ENCODE measurements around the gene FNBP1. TPM values are rescaled to one million over a fixed set of nuclear protein-coding genes. Genes with fewer than 3 reads are reported as not detected.

The FNBP1 gene
- total RNA-seq, 2 experiments from 2014 or later, result 266 to 268 TPM

GRCh38 chr9:129884220-129885017 lies 158.6 kb downstream of the FNBP1 start:
- peaks cover 37% of the 10 kb centered on the region for H3K4me1 Mint-ChIP-seq (ENCODE audit: low read depth)
- intact Hi-C loops (cut with micrococcal nuclease), result loop anchor here (5.0 kb wide), 2 partner anchors 52 to 78 kb away; no protein-coding TSS in a partner anchor
- CTCF ChIA-PET, result interaction anchor here (0.8 to 3.6 kb wide), 19 partner anchors 10 to 223 kb away, joined by 3 to 18 read pairs (median 4); partner anchors contain the start of gene GPR107
- POLR2A ChIA-PET, result interaction anchor here (0.6 to 8.1 kb wide), 17 partner anchors 10 to 235 kb away, joined by 3 to 114 read pairs (median 5); partner anchors contain the start of genes C9orf78 and USP20
- peak overlapping the region; percentile 92 for H3K4me3 Mint-ChIP-seq
- peak; percentile 98 for DNase-seq
- peak overlapping the region; percentile 99 for H3K27ac Mint-ChIP-seq
- peaks cover 47% of the 10 kb centered on the region for H3K36me3 Mint-ChIP-seq (ENCODE audit: low read depth)
- no peak for TF ChIP-seq CTCF (IDR thresholded peaks at IDR 0.05)
- no peaks in the 10 kb centered on the region for H3K27me3 Mint-ChIP-seq
- peak; percentile 57 for ATAC-seq
- no peaks in the 10 kb centered on the region for H3K9me3 Mint-ChIP-seq

- POLR2A ChIA-PET, result interaction anchor here (1.0 to 8.1 kb wide), 3 partner anchors 9 to 14 kb away, joined by 4 to 114 read pairs (median 5); no protein-coding TSS in a partner anchor
- H3K36me3 Mint-ChIP-seq (ENCODE audit: low read depth), result peaks cover 30% of the 10 kb centered on the region
- no peak overlapping the region for H3K27ac Mint-ChIP-seq
Measured at GRCh38 chr9:129881547-129882324, 161.3 kb downstream of the FNBP1 start.

GRCh38 chr9:129880654-129881546 lies 162.1 kb downstream of the FNBP1 start:
- no peak for DNase-seq
- intact Hi-C loops (cut with micrococcal nuclease), result loop anchor here (5.0 kb wide), 1 partner anchor 49 kb away; no protein-coding TSS in a partner anchor
- ATAC-seq, result no peak
- ChIA-PET CTCF (no interaction called here), POLR2A (interaction anchor here (1.0 kb wide), 1 partner anchor 11 kb away, joined by 5 read pairs; no protein-coding TSS in a partner anchor)
- no peaks in the 10 kb centered on the region for H3K9me3 Mint-ChIP-seq
- peaks cover 30% of the 10 kb centered on the region for H3K36me3 Mint-ChIP-seq (ENCODE audit: low read depth)
- H3K4me1 Mint-ChIP-seq (ENCODE audit: low read depth), result peaks cover 16% of the 10 kb centered on the region
- H3K27me3 Mint-ChIP-seq, result no peaks in the 10 kb centered on the region
- no peak overlapping the region for H3K27ac Mint-ChIP-seq
- no peak overlapping the region for H3K4me3 Mint-ChIP-seq
- no peak for TF ChIP-seq CTCF (IDR thresholded peaks at IDR 0.05)

More at GRCh38 chr9:129881547-129882324, 161.3 kb downstream of the FNBP1 start:
- ATAC-seq (no peak), DNase-seq (no peak)
- intact Hi-C loops (cut with micrococcal nuclease), result loop anchor here (5.0 kb wide), 1 partner anchor 49 kb away; no protein-coding TSS in a partner anchor
- Mint-ChIP-seq H3K4me1 (ENCODE audit: low read depth) (peaks cover 18% of the 10 kb centered on the region), H3K4me3 (no peak overlapping the region), H3K9me3 (no peaks in the 10 kb centered on the region), H3K27me3 (no peaks in the 10 kb centered on the region)
- CTCF ChIA-PET, result no interaction called here
- no peak for TF ChIP-seq CTCF (IDR thresholded peaks at IDR 0.05)

GRCh38 chr9:129879991-129880653 lies 162.9 kb downstream of the FNBP1 start:
- TF ChIP-seq CTCF (IDR thresholded peaks at IDR 0.05), result no peak
- H3K4me1 Mint-ChIP-seq (ENCODE audit: low read depth), result peaks cover 16% of the 10 kb centered on the region
- ChIA-PET POLR2A (interaction anchor here (1.5 to 4.4 kb wide), 2 partner anchors 11 to 37 kb away, joined by 4 to 31 read pairs; no protein-coding TSS in a partner anchor), CTCF (no interaction called here)
- H3K9me3 Mint-ChIP-seq, result no peaks in the 10 kb centered on the region
- H3K27me3 Mint-ChIP-seq, result no peaks in the 10 kb centered on the region
- H3K36me3 Mint-ChIP-seq (ENCODE audit: low read depth), result peaks cover 24% of the 10 kb centered on the region
- peak overlapping the region; percentile 30 for H3K27ac Mint-ChIP-seq
- ATAC-seq, result no peak
- DNase-seq, result no peak
- intact Hi-C loops (cut with micrococcal nuclease), result loop anchor here (5.0 kb wide), 1 partner anchor 48 kb away; no protein-coding TSS in a partner anchor
- no peak overlapping the region for H3K4me3 Mint-ChIP-seq
